Activated CD8-positive, alpha-beta memory T cell treated with anti-CD3 and anti-CD28 coated beads for 1 hour (primary cell): ENCODE measurements around the gene KRT6B.
"Not testable (repeated sequence)": the region's sequence is repeated elsewhere in the genome, so short reads cannot be mapped to it uniquely, and the experiment has no call there.

Source experiments
- DNase-seq, 2 donors: peaks; one replicate each; pipeline ENCODE4 v3.0.0-alpha.2; 2020; ENCODE audit warnings: low read depth in 1 of 2; ENCODE audit errors: extremely low read depth in 1 of 2

Gene KRT6B

GRCh38 chr12:52415870-52416750, 35.8 kb downstream of the KRT6B start:
- DNase-seq = no peak

- no peak for DNase-seq
Measured at GRCh38 chr12:52414936-52415335, 37.0 kb downstream of the KRT6B start.

DNA sequence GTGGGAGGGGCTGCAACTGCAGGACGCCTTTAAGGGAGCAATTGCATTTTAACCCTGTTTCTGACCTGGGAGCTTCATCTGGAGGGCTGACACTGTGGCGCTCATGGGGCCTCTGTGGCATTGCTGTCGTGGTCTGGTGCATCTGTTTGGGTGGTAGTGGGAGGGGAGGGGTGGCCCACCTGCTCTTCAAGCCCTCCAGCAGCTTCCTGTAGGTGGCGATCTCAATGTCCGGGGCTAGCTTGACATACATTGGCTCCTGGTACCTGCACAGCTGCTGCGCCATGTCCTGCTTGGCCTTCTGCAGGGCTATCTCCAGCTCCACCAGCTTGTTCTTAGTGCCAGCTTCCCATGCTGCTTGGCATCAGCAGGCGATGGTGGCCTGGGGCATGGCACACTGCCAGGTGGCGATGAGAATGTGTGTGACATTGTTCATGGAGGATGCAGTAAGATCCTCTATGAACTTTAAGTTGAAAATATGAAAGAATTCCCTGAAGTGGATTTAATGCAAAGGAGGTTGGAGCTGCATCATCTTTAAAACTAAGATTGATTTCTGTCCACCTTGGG, 38.1 kb downstream of the KRT6B start:
- DNase-seq = no peak

GRCh38 chr12:52413202-52413601, 38.7 kb downstream of the KRT6B start:
- DNase-seq = no peak

DNA sequence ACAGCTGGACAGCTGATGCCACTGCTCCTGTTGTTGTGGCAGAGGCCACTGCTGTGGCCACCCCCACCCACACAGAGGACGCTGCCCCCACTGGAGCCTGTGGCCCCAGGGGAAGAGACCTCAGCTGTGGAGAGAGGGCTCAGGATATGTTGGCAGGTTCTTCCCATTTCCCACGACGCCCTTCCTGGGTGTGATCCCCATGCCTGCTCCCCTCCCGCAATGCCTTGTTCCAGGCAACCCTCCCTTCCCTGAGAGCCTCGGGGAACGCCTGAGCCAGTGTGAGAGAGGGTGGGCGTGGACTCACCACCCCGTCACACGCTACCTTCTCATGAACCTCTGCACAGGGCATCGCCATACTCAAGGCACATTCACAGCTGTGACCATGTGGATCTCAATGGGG, 40.1 kb downstream of the KRT6B start:
- no peak for DNase-seq

- not testable (repeated sequence) for DNase-seq
Measured at GRCh38 chr12:52410589-52411248, 41.2 kb downstream of the KRT6B start.

DNA sequence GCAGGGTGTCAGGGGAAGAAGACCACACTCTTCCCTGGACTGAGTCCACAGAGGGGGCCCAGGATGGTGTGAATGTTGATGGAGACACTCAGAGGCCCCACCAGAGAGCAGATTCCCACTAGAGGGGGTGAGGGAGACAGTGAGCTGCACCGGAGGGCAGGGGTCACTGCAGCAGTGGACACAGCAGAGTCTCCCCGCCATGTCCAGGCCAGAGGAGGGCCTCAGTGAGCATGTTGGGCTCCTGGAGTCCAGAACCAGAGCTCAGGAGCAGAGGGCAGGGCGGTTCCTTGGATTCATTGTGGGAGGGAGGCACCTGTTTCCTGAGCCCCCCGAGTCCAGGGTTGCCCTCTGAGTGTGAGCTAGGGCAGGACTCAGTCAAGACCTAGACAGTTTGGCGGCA, 44.0 kb downstream of the KRT6B start:
- DNase-seq = no peak

DNA sequence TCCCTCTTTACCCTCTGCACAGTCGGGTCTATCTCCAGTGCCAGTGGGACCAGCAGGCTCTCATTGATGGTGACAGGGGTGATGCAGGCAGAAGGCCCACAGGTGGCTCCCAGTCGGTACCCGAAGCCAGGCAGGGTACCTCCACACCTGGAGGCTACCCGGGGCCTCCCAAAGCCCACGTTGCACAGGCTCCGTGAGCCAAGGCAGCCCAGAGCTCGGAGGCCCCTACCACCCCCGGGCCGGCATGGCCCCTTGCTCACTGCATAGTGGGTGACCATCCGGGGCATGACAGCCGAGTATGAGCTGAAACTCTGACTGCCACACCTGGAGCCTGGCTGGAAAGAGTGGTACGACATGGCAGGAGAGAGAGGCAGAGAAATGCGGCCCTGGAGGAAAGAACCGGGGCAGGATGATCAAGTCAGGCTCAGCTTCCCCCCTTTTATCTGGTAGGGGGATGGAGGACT, 46.0 kb downstream of the KRT6B start, which contains the start of gene KRT82:
TSS of gene KRT82 (minus strand) at position 414 of the 464 bp plus-strand sequence. CDS start at position 356, 58 bp downstream.
- no peak for DNase-seq

DNA sequence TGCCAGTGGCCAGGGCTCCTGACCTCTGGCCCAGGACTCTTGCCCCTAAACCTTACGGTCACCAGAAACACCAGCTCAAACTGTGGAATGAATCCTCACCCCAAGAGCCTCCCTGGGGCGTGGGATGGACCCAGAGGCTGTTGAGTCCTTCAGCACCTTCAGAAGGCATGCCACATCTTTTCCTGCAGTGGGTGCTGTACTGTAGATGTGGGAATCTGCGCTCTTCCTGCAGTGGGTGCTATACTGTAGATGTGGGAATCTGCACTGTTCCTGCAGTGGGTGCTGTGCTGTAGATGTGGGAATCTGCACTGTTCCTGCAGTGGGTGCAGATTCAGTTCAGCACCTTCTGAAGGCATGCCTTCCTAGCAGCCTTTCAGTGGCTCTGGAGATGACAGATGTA, 47.0 kb downstream of the KRT6B start:
- DNase-seq = no peak

GRCh38 chr12:52403561-52403960, 48.4 kb downstream of the KRT6B start:
- DNase-seq = no peak

DNA sequence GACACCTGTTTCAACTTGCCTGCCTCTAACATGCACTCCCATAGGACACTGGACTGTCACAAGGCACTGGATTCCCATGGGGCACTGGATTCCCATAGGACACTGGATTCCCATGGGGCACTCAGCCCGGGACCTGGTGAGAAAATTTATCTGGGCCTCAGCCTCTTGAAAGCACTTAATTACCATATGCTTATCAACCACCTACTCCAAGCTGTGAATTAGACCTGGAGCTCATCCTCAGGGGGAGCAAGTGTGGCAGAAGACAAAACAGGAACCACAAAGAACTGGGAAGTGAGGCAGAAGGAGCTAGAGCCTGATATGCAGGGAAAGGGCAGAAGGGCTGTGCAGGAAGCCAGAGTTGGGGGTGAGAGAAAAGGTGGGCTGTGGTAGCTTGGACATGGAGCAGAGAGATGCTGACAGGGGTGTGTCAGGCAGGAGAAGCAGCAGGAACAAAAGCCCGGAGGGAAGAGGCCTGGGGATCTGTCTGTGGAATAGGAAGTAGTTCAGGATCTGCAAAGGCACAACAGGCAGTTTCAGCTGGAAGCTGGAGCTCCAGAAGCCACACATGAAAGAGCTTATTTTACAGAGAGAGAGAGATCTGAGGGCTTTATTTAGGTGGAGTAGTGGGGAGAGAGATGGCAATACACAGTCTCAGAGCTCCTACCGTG, 48.9 kb downstream of the KRT6B start:
- DNase-seq = no peak

DNA sequence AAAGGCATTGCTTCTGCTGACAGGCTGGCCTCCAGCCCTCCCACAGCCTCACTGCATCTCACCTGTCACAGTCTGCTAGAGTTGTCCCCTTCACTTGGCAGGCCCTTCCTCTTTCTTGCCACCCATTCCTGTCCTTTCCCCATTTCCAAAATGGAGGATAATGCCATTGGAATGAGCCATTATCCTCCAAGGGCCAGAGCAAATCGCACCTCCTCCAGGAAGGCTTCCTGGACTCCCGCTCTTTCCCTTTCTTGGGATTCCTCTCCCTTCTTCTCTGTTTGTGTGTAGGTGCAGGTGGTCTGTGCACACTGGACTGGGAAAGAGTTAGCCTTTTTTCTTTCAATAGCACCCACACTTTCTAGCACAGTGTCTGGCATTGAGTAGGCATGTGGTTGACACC, 49.6 kb downstream of the KRT6B start:
- no peak for DNase-seq

DNA sequence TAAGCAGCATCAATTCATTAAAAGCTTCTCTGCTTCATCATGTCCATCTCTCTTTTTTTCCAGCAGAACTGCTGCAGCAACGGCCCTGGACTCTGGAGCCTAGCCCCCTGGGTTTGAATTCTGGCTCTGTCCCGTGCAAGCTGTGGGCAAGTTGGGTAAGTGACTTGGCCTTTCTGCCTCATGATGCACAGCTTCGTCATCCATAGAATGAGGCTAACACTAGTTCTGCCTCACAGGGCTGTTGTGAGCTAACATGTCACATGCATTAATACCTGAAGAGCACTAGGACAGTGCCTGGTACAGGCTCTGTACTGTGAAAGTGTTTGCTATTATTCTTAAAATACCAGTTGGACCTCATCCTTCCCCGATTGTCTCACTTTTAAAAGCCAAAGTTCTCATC, 50.0 kb downstream of the KRT6B start:
- no peak for DNase-seq

DNA sequence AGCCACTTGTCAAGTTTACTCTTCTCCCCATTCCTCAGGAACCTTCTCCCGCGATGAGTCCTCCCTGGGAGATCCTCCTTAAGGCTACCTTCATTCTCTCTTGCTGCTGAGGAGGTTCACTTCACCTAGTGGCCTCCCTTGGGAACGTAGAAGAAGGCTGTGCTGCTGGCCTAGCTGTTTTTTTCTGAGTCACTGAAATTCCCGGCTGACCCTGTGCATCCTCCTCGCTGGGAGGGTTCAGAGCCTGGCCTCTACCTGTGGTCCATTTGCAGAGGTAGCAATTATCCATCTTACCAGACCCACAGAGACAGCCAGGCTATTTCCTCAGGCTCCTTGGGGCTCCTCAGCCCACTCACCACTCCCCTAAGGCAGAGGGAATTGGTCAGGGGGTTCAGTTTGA, 50.4 kb downstream of the KRT6B start:
- DNase-seq = no peak

DNA sequence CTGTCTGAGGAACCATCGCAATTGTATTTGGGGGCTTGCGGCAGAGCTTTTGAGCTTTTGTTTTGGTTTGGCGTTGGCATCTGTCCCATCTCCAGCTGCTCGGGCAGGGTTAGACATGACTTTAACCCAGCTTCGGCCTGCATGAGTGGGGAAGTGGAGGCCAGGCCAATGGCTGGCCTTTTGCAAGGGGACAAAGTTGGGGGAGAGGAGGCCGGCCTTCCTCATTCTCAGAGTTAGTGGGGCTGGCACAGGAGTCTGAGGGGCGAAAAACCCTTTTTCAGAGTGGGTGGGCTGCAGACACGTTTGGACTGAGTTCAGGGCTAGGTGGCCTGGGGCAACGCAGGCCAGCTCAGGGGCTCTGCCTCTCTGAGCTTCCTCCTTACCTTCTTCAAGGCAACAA, 51.0 kb downstream of the KRT6B start:
- no peak for DNase-seq

DNA sequence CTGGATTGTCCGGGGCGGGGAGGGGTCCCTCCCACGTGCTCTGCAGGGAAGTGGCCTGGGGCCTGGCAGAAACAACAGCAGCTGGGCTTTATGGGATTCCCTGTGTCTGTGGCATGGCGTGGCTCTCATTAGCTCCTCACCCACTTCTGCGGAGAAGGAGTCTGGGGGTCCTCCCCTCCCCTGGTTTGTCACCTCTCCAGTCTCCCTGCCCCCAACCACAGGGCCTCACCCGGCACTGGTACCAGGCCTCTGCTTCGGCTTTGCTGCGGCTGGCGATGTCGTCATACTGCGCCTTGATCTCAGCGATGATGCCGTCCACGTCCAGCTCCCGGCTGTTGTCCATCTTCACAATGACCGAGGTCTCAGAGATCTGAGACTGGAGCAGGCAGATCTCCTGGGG, 52.2 kb downstream of the KRT6B start:
- no peak for DNase-seq

GRCh38 chr12:52398176-52398575, 53.8 kb downstream of the KRT6B start:
- no peak for DNase-seq

GRCh38 chr12:52396656-52397055, 55.3 kb downstream of the KRT6B start:
- DNase-seq = no peak
